GM21723 (cell line): ENCODE results near the gene CAMK4.

Experiments
- ATAC-seq: cut with Tn5 transposase; IDR thresholded peaks from one replicate; pipeline ENCODE4 v1.9.1; 2021; ENCODE audit warnings: mild to moderate bottlenecking, moderate library complexity; ENCODE audit not compliant: unreplicated experiment

The CAMK4 gene

DNA sequence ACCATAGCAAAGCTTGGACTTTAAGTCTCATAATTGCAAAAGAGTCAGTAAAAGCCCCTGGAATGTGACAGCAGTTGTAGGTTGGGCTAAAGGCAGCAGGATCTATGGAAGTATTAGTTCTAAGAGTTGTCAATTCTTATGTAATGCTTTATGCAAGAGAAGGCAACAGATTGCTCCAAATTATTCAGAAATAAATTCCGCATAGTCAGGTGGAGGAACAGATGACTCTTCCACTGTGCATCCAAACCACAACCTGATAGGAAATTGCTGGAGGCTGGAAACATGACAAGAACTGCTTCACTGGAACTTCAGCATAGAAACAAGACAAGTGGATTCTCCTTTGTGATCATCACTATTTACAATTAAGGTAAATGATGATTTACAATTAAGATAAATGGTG is 187.1 kb downstream of the CAMK4 start:
- no peak for ATAC-seq

DNA sequence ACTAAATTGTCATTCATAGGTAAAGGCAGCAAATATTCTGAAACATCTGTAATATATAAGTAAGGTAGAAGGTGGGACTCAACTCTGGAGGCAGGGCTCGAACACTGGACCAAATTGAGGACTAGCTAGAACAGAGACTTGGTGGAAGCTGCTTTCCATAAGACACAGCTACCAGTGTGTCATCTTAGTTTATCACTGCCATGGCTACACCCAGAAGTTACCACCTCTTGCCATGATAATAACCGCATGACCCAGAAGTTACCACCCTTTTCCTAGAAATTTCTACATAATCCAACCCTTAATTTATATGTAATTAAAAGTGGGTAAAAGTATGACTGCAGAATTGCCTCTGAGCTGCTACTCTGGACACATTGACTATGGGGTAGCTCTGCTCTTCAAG is 188.4 kb downstream of the CAMK4 start:
- no peak for ATAC-seq

DNA sequence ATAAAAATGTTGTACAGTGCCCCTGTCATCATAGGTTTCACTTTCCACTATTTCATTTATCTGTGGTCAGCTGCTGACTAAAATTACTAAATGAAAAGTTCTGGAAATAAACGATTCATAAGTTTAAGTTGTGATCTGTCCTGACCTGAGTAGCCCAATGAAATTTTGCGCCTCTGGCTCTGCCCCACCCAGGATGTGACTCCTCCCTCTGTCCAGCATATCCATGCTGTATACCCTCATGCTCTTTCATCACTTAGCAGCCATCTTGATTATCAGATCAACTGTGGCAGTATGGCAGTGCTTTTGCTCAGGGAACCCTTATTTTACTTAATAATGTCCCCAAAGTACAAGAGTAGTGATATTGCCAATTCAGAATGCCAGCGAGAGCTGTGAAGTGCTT is 190.9 kb downstream of the CAMK4 start:
- ATAC-seq: no peak

DNA sequence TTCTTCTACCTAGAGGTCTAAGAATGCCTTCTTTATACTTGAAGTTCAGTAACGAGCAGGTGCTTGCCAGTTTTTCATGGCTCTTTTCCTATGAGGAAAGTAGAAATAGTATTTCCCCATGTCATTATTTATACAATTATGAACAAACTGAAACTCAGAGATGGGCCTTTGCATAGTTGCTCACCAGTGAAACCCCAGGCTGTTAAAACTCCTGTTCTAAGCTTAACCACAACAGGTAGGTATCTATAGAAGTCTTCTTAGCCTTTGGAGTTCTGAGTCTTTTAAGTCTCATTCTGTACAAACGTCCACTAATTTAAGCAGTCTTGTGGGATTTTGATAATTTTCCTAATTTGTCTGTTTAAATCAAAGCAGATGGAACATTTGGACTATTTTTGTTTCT is 198.1 kb downstream of the CAMK4 start:
- ATAC-seq: peak; percentile 96

DNA sequence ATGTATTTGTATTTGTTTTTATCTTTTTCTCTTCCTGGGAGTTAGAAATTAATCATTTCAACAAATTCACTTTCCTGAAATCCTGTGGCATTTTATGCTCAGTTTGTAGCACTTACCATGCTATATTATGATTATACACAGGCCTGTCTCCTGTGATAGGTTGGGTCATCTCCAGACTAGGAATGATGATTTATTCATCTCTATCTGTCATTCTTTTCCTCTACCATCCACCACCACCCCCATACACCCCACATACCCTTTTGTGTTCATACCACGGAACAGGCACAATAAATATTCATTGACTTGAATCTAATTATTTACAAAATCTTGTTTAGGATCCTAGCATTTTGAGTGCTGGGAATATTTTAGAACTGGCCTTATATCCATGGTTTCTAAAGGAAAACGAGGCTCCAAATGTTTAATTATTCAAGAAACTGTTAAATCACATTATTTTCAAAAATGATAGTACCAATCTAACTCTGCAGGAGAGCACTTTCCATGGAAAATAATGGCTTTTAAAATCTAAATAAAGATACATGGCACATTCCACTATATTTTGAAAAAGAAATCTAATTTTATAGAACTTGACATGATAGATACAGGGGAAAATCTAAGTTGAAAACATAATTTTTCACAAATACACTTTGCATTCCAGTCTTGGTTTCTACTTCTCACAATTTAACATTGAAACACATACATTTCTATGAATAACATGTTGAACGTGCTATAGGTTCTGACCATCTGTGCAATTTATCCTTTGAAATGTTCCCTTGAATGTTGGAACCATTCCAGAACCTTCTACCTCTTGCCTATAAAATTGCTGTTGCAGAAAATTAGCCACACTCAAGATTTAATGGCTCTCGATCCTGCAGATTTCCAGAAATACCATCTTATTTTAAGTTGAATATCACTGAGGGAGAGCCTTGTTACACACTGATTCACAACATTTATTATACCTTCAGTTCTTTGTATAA is 198.8 kb downstream of the CAMK4 start:
- no peak for ATAC-seq

DNA sequence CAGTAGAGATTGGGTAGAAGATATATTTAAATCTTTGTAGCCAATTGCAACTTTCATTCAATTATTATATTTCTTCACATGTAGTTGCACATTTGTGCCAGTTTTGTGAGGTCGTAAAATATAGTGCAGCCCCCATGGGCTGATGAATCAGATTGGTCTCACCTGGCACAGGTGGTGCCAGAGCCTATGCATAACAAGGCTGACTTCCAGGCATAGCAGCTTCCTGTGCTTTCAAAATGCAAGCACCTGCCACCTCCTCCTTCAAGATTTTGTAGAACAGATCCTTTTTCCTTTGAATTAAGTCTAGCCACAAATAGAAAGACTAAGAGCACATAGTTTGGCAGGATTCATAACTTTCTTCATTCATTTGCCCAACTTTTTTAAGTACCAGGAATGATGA is 201.0 kb downstream of the CAMK4 start:
- ATAC-seq: no peak

DNA sequence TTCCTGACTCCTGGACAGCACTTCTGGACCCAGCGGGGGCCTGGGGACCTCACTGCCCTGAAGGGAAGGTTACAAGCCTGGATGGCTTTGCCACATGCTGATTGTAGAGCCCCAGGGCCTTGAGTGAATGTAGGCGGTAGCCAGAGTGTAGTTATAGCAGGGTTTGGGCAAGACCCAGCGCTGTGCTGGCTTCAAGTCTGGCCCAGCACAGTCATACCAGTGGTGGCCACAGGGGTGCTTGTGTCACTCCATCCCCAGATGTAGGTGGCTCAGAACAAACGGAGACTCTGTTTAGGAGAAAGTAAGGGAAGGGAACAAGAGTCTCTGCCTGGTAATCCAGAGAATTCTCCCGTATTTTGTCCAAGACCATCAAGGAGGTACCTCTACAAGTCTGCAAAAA is 203.6 kb downstream of the CAMK4 start:
- no peak for ATAC-seq

DNA sequence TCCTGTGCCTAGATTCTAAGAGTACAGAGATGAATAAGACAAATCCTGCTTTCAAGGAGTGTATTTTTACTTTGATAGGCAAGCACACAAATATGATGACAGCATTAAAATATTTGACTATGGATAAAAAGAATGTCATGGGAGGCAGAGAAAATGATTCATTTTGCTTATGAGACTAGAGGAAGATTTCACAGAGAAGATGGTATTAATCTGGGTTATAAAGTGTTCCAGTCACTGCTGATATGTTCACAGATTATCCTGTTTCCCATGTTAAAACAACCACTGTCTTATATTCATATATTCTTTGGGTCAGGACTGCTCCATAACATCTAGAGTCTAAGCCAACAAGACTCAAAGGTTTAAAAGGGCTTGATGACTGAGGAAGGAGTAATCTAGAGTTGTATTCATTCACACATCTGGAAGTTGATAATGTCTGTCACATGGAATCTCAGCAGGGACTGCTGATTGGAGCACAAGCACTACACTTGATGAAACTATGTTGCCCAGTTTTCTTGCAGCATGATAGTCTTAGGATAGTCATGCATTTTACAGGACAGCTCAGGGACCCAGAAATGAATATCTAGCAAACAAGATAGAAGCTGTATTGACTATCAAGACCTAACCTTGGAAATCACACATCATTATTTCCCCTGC is 208.8 kb downstream of the CAMK4 start:
- ATAC-seq: no peak

DNA sequence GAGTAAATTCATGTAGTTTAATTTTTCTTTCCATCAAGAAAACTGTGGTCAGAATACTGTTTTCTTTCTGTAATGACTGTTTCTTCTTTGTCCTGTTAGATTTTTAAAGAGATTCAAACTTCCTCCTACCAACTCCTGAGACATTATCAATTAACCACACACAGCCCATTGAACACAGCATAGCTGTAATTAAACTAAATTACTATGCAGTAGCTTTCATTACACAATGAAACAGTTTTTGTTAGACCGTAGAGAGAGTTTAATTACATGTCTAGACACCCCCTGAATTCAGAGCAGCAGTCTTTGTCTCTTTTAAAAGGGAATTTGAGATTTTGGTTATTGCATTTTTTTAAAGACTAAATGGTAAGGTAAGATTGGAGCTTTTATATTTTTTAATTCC is 210.6 kb downstream of the CAMK4 start:
- no peak for ATAC-seq

DNA sequence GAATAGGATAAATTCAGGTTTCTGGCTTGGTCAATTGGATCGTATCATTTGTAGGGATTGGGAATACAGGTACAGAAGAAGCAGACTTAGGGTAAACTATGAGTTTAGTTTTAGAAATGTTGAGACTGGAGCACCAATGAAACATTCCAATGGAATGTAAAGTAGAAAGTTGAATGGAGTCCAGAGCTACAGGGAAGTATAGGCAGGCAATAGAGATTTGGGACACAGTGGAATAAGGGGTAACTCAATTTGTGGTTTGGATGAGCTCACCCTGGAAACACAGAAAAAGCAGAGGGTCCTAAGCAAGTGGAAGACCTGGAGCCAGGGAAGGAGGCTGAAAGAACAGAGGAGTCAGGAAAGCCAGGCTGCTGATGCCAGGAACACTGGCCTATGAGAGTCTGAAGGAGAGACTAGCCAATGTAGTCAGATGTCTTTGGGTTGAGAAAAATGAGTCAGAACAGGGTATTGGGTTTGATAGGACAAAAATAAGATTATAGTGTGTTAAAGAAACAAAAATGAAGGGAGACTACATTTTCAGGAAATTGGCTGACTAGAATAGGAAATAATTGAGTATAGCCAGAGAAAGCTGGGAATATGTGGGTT is 215.4 kb downstream of the CAMK4 start:
- ATAC-seq: no peak

DNA sequence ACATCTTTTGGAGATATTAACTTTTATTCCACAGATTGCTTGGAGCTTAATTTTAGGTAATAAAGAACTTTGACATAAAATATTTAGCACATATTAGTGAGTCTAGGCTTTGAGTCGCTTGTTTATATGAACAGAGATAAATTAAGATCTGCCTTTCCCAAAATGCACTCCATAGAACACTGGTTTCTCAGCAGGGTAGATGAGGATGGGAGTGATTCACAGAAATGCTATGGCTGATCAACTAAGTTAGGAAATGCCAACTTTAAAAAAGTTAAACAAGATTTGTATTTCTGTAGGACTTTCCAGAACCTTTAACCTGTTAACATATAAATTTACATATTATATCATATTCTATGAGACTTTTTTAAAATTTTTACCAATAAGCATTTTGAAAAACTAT is 222.9 kb downstream of the CAMK4 start:
- no peak for ATAC-seq

DNA sequence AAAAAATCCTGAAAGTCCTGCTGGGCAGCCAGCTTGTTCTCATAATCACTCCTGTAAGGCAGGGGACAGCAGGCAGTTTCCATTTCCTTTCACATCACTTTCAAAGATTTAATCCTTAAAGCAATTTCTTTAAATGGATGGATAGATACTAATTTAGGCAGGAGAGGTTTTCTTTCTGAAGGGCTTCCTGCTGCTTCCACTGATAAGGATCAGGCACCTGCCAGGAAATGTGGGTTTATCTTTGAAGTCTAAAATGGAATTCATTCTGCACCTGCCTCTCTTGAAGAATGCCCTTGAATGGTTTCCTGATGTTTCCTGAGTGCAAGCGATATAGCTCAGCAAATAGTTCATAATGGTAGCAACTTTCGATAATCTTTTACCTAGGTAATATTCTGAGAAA is 223.6 kb downstream of the CAMK4 start:
- no peak for ATAC-seq

DNA sequence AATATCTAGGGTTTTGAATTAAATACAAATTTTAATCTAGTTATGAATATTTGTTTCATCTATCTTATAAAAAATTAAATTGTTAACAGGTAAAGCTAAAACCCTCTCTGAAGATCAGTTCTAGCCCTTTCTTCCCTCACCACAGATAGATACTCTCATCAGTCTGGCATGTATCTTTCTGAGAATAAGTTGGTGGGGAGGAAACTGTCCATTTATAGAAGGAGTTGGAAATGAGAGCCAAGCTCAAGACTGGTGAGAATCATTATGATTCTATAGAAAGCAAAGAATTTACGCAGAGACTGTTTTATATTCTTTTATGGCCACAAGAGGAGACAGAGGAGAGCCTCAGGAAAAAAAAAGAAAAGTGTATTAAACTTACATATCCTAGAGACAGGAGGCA is 229.1 kb downstream of the CAMK4 start:
- no peak for ATAC-seq

DNA sequence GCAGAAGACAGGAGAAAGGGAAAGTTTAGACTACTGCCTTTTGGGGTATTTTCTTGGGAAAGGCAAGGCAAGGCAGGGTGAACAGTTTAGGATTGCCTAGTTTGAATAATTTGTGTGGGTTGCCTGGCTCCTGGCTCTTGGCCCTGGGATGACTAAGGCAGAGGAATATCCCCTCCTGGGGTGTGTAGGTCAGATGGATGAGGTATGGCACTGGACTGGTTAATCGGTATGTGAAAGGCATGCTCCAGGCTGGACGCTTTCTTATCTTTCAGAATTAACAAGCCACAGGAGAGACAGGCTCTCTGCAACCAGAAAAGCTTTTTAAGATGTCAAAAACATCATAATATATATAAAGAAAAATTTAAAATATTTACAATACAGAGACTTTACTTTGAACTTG is 229.6 kb downstream of the CAMK4 start:
- ATAC-seq: no peak

DNA sequence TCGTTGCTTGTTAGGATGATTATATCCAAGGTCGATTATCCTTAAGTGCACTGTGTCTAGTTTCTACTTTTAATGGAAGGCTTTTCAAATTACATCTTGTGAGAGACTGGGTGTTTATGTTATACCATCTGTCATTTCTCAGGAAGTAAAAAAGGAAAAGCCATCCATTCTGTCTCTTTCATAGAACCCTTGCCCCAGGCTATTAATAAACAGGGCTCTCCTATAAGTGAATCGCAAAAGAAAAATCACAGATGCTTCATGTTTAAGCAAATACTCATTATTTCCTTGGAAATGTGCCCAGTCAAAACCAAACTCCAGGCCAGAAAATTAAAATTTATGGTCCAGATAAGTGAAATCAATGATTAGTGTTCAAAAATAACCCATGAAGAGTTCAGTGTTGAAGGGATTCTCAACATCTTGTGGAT is 230.0 kb downstream of the CAMK4 start:
- ATAC-seq: no peak

DNA sequence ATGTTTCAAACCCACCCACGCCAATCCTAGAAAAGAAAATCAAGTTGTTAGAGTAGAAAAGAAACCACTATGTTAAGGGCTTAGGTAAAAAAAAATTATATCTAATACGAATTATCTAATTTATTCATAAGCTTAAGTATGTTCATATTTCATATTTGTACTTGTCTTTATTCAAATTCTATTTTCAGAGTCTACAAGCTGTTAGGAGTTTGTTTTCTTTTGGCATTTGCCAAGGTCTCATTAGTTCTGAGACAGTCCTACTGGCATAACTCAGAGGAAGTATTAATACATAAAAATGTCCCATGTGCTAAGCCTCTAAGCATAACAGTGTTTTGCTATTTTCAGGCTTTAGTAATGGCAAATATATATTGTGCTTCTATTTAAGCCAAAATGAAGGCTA is 230.6 kb downstream of the CAMK4 start:
- no peak for ATAC-seq

DNA sequence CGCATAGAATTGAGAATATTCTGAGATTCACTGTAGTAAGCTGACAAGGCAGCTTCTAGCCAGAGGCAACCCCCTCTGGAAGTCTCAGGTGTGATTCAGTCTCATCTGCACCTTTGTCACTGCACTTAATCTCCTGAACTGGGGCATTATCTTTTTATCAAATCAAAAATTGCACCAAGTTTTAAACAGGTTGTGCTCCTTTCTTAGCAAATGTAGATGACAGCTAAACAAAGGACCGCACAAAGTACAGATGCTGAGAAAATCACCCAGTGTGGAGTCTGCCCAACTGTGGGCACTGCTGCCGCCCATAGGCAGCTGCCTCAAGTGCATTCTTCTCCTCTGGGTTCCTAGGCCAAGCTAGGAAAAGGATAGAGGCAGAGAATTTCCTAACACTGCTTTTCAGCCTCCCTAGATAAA is 237.1 kb downstream of the CAMK4 start:
- peak; percentile 75 for ATAC-seq

DNA sequence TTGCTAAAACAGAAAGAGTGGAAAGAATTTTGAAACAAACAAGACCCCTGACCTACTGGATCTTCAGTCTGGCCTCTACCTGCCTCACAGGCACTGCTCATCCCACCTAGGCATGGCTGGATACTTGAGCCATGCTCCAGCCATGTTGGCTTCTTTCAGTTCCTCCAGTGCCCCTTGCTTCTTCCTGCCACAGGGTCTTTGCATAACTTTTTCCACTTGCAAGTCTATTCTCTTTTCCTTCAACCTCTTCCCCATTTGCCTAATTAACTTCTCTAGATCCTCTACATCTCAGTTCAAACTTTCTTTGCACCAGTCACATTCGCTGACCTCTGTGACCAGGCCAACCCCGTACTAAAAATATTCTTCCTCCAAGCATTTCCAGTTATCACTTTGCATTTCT is 237.8 kb downstream of the CAMK4 start:
- no peak for ATAC-seq

DNA sequence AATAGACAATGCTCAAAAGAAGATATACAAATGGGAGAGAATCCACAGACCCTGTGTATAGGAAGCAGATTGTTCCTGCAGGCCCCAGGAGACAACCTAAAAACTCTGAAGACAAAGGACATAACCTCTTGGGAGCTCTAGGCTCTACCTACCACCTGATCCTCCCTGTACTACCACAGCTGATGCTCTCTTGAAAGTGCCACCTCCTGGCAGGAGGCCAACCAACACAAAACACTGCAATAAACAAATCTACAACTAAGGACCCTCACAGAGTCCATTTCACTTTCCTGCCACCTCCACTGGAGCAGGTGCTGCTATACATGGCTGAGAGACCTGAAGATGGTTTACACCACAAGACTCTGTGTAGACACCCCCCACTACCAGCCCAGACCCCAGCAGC is 239.1 kb downstream of the CAMK4 start:
- ATAC-seq: no peak

DNA sequence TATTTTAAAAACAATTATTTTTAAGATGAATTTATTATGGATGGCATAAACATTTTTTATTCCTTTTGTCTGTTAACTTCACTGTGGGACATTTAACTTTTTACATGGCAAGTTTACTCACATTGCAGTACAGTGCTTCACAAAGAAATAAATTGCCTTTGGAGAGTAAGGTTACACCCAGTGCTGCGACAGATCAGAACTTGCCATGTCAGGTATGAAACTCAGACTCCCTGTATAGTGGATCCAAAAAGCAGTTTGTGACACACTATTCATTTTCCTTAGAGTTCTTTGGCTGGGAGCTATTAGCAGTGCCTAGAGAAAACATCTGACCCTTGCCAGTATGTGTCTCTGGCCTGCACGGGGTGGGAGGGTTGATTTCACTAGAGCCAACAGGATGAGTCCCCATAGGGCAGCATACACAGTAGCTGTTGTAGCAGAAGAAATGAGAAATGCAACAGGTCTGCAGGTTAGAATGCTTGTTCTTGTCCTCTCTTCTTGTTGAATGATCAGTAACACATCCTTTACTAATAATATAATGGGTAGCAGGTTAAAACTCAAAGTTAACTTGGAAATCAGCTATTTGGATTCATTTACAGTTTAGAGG is 245.2 kb downstream of the CAMK4 start:
- no peak for ATAC-seq

DNA sequence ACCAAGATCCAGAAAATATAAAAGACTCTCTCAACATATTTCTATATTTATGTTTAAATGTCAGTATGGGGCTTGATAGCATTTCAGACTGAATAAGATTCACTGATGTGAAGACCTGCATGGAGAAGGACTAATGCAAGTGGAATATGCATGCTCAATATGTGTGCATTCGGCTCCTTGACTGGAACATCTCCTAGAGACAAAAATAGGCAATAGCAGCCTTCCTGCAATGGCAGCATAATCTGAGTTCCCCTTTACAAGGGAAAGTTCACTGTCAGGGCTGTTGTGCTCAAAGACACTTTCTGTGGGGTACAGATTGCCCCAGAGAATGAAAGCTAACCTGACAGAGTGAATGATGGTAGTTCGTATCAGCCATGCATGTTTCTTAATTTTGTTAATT is 245.7 kb downstream of the CAMK4 start:
- ATAC-seq: no peak

DNA sequence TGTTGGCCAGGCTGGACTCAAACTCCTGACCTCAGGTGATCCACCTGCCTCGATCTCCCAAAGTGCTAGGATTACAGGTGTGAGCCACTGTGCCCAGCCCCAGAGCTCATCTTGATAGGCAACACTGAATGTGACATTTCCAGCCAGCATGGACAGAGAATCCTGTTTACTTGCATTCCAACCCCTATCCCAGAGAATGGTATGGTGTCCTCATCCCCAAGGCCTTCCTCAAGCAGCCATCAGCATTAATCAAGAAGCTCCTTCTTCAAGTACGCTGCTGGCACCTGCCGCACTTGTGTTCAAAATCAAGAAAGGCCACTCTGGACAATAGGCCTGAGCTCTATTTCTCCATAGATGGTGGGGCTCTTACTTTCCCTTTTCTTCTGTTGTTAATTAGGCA is 247.9 kb downstream of the CAMK4 start:
- peak; percentile 14 for ATAC-seq
